H1 (cell line): ENCODE results near the gene TSN. TPM values are rescaled to one million over a fixed set of nuclear protein-coding genes. Genes with fewer than 3 reads are reported as not detected.
A peak's percentile ranks its signal among the peaks of the same experiment; 100 is the strongest.

Source experiments
- CTCF ChIA-PET: fragments of 300-600 bp; sonication (Branson Sonifier 250); formaldehyde crosslinking; loops from one replicate; lab custom pipeline; 2021; ENCODE audit not compliant: partially characterized antibody; lab: Charles Lee
- POLR2A ChIA-PET: fragments of 300-600 bp; sonication (Branson Sonifier 250); formaldehyde crosslinking; loops from one replicate; lab custom pipeline; 2021; ENCODE audit warnings: inconsistent platforms; ENCODE audit not compliant: partially characterized antibody; lab: Charles Lee
- DNase-seq, 2 experiments: peaks; one replicate each; pipeline versions ENCODE4 v3.0.0 to v3.0.0-alpha.2; 2010 to 2022; ENCODE audit warnings: low spot score in 2 of 2, low read depth in 1 of 2, mixed read lengths in 1 of 2
- FAIRE-seq: peaks from 2 replicates; lab custom pipeline; 2011; peaks lifted over from hg19 to GRCh38; lab: Jason Lieb, UNC
- H2AFZ ChIP-seq: 2 replicates; pipeline ENCODE4 v1.8.1; 2012; ENCODE audit warnings: low read length, inconsistent platforms
- H2AK5ac ChIP-seq: 2 replicates; pipeline ENCODE4 v1.6.1; 2013; ENCODE audit warnings: low read depth, low read length
- H2BK120ac ChIP-seq: replicated peaks from 2 replicates; pipeline ENCODE3; 2013; ENCODE audit warnings: low read depth, low read length, inconsistent platforms
- H2BK12ac ChIP-seq: 2 replicates; pipeline ENCODE4 v1.6.1; 2013; ENCODE audit warnings: low read depth, low read length
- H2BK15ac ChIP-seq: 2 replicates; pipeline ENCODE4 v1.6.1; 2013; ENCODE audit warnings: low read length
- H2BK20ac ChIP-seq: 2 replicates; pipeline ENCODE4 v1.6.1; 2013; ENCODE audit warnings: low read length
- H2BK5ac ChIP-seq: 2 replicates; pipeline ENCODE4 v1.6.1; 2013; ENCODE audit warnings: low read depth, low read length
- H3K14ac ChIP-seq: 2 replicates; pipeline ENCODE4 v1.6.1; 2013; ENCODE audit warnings: inconsistent platforms; ENCODE audit not compliant: insufficient read length
- H3K18ac ChIP-seq: 2 replicates; pipeline ENCODE4 v1.6.1; 2013; ENCODE audit warnings: low read length; ENCODE audit errors: extremely low read depth
- H3K23ac ChIP-seq: 2 replicates; pipeline ENCODE4 v1.6.1; 2013; ENCODE audit warnings: inconsistent platforms; ENCODE audit not compliant: insufficient read length
- H3K23me2 ChIP-seq: 2 replicates; pipeline ENCODE4 v1.6.1; 2013; ENCODE audit warnings: low read depth, low read length
- H3K27ac ChIP-seq: 2 replicates; pipeline ENCODE4 v1.6.1; 2011; ENCODE audit warnings: low read depth, low read length, inconsistent platforms
- H3K27me3 ChIP-seq, 4 experiments: replicated peaks in 1 of 4; 1 replicate in 1 of 4; 2 replicates in 3 of 4; pipeline versions ENCODE4 v1.6.1 to v1.8.1; 2011 to 2013; ENCODE audit warnings: low read length in 3 of 4, mild to moderate bottlenecking in 3 of 4, inconsistent platforms in 2 of 4, mixed read lengths in 2 of 4, moderate library complexity in 1 of 4; ENCODE audit not compliant: control insufficient read depth in 3 of 4, insufficient read depth in 3 of 4; ENCODE audit errors: extremely low read depth in 1 of 4
- H3K36me3 ChIP-seq, 4 experiments: 2 replicates each; pipeline versions ENCODE4 v1.6.1 to v1.8.1; 2011 to 2013; ENCODE audit warnings: mild to moderate bottlenecking in 4 of 4, low read length in 3 of 4, moderate library complexity in 2 of 4, control low read depth in 1 of 4, inconsistent platforms in 1 of 4; ENCODE audit not compliant: insufficient read depth in 4 of 4, control insufficient read depth in 2 of 4
- H3K4ac ChIP-seq: replicated peaks from 2 replicates; pipeline ENCODE3; 2013; ENCODE audit warnings: low read length, low read depth, mixed read lengths, inconsistent platforms; ENCODE audit not compliant: insufficient read length
- H3K4me1 ChIP-seq, 4 experiments: replicated peaks in 1 of 4; 1 replicate in 1 of 4; 2 replicates in 3 of 4; pipeline versions ENCODE4 v1.6.1 to v1.8.1; 2011 to 2013; ENCODE audit warnings: low read length in 3 of 4, inconsistent platforms in 2 of 4, mixed read lengths in 1 of 4; ENCODE audit not compliant: insufficient read depth in 4 of 4, control insufficient read depth in 3 of 4
- H3K4me2 ChIP-seq, 2 experiments: 2 replicates each; pipeline versions ENCODE4 v1.6.1 to v1.8.1; 2011 to 2013; ENCODE audit warnings: low read depth in 2 of 2, low read length in 2 of 2, control low read depth in 1 of 2, inconsistent platforms in 1 of 2, mild to moderate bottlenecking in 1 of 2; ENCODE audit not compliant: insufficient read depth in 1 of 2
- H3K4me3 ChIP-seq, 4 experiments: fragments of 200-600, 300-600 bp in 1 of 4; sonication (generic), shearing (Covaris generic), sonication (Bioruptor Twin) in 1 of 4; 2 replicates each; pipeline versions ENCODE4 v1.5.1 to v1.8.1; 2011 to 2016; ENCODE audit warnings: low read length in 4 of 4, low read depth in 3 of 4, control low read depth in 2 of 4, inconsistent platforms in 2 of 4, mild to moderate bottlenecking in 2 of 4, mixed read lengths in 1 of 4, moderate library complexity in 1 of 4; ENCODE audit not compliant: insufficient read depth in 2 of 4; ENCODE audit errors: extremely low read depth in 1 of 4
- H3K56ac ChIP-seq: replicated peaks from 2 replicates; pipeline ENCODE3; 2013; ENCODE audit warnings: low read depth, mild to moderate bottlenecking, mixed read lengths, low read length, inconsistent platforms; ENCODE audit not compliant: insufficient read length
- H3K79me1 ChIP-seq: 2 replicates; pipeline ENCODE4 v1.6.1; 2013; ENCODE audit warnings: low read depth, low read length, control low read depth
- H3K79me2 ChIP-seq, 2 experiments: 2 replicates each; pipeline versions ENCODE4 v1.6.1 to v1.8.1; 2012 to 2013; ENCODE audit warnings: low read length in 2 of 2, mild to moderate bottlenecking in 2 of 2, inconsistent platforms in 1 of 2; ENCODE audit not compliant: insufficient read depth in 2 of 2, control insufficient read depth in 1 of 2
- H3K9ac ChIP-seq, 4 experiments: replicated peaks in 1 of 4; 1 replicate in 1 of 4; 2 replicates in 3 of 4; pipeline versions ENCODE4 v1.6.1 to v1.8.1; 2011 to 2013; ENCODE audit warnings: low read depth in 3 of 4, low read length in 3 of 4, control low read depth in 2 of 4, mild to moderate bottlenecking in 2 of 4, moderate library complexity in 2 of 4, inconsistent platforms in 1 of 4; ENCODE audit errors: extremely low read depth in 1 of 4
- H3K9me3 ChIP-seq, 2 experiments: 2 replicates each; pipeline versions ENCODE4 v1.6.1 to v1.8.1; 2012 to 2013; ENCODE audit warnings: mild to moderate bottlenecking in 2 of 2, moderate library complexity in 2 of 2, control low read depth in 1 of 2, inconsistent platforms in 1 of 2, low read depth in 1 of 2, low read length in 1 of 2, mixed read lengths in 1 of 2; ENCODE audit not compliant: insufficient read depth in 2 of 2
- H4K20me1 ChIP-seq, 2 experiments: replicated peaks in 1 of 2; 2 replicates each; pipeline versions ENCODE3 to v1.8.1; 2011 to 2013; ENCODE audit warnings: inconsistent platforms in 2 of 2, low read length in 2 of 2, mild to moderate bottlenecking in 1 of 2; ENCODE audit not compliant: insufficient read depth in 2 of 2, control insufficient read depth in 1 of 2
- H4K5ac ChIP-seq: 2 replicates; pipeline ENCODE4 v1.6.1; 2013; ENCODE audit warnings: low read length, low read depth, mixed read lengths, inconsistent platforms; ENCODE audit not compliant: insufficient read length
- H4K8ac ChIP-seq: 2 replicates; pipeline ENCODE4 v1.8.0; 2013; ENCODE audit warnings: mild to moderate bottlenecking, moderate library complexity, low read length, inconsistent platforms; ENCODE audit not compliant: insufficient read depth; ENCODE audit errors: extremely low read depth
- H4K91ac ChIP-seq: replicated peaks from 2 replicates; pipeline ENCODE3; 2013; ENCODE audit warnings: low read length, mixed read lengths, inconsistent platforms; ENCODE audit not compliant: insufficient read length
- CBX5 ChIP-seq: fragments of 300-800, 300-1000 bp; sonication (generic); IDR thresholded peaks from 2 replicates; pipeline ENCODE4 v1.7.1; 2016; ENCODE audit warnings: antibody characterized with exemption, low read length, low read depth
- CTBP2 ChIP-seq: IDR thresholded peaks from 2 replicates; pipeline ENCODE4 v1.7.0; 2011; ENCODE audit warnings: borderline replicate concordance, mild to moderate bottlenecking, moderate library complexity, mixed read lengths, low read length; ENCODE audit not compliant: insufficient read depth, insufficient read length
- EP300 ChIP-seq, 2 experiments: IDR thresholded peaks; 1 replicate in 1 of 2; 2 replicates in 1 of 2; pipeline ENCODE4 v1.6.1; 2011 to 2012; ENCODE audit warnings: low read depth in 2 of 2, low read length in 2 of 2, mild to moderate bottlenecking in 2 of 2, borderline replicate concordance in 1 of 2, inconsistent platforms in 1 of 2, moderate library complexity in 1 of 2
- HDAC2 ChIP-seq, 2 experiments: fragments of 300-600 bp in 1 of 2; sonication (generic) in 1 of 2; IDR thresholded peaks; 2 replicates each; pipeline ENCODE4 v1.6.1; 2011 to 2012; ENCODE audit warnings: low read depth in 2 of 2, low read length in 2 of 2, mild to moderate bottlenecking in 2 of 2, moderate library complexity in 2 of 2, borderline replicate concordance in 1 of 2, inconsistent platforms in 1 of 2
- JUND ChIP-seq: IDR thresholded peaks from 2 replicates; pipeline ENCODE4 v1.6.1; 2011; ENCODE audit warnings: mild to moderate bottlenecking, improper control_type of control experiment, low read length
- KDM4A ChIP-seq: IDR thresholded peaks from one replicate; pipeline ENCODE4 v1.7.1; 2012; ENCODE audit warnings: low read depth, mild to moderate bottlenecking, moderate library complexity, low read length, inconsistent platforms; ENCODE audit not compliant: severe bottlenecking
- RFX5 ChIP-seq: IDR thresholded peaks from 2 replicates; pipeline ENCODE4 v1.6.1; 2011; ENCODE audit warnings: low read depth, low read length, improper control_type of control experiment, borderline replicate concordance
- SIX5 ChIP-seq: IDR thresholded peaks from 2 replicates; pipeline ENCODE4 v1.6.1; 2011; ENCODE audit warnings: mild to moderate bottlenecking, low read depth, low read length
- SUZ12 ChIP-seq: fragments of 200-600 bp; sonication (generic); IDR thresholded peaks from 2 replicates; pipeline ENCODE4 v1.6.1; 2012; ENCODE audit warnings: mild to moderate bottlenecking, inconsistent platforms, low read length, moderate library complexity, mixed read lengths
- TBP ChIP-seq: IDR thresholded peaks from 2 replicates; pipeline ENCODE4 v1.6.1; 2011; ENCODE audit warnings: low read depth, low read length, improper control_type of control experiment
- WGBS, 2 experiments: shearing (Covaris generic) in 1 of 2; methylation state at CpG; one replicate each; pipeline versions ENCODE4 v1.1.6 to v1.1.7; 2013 to 2015; ENCODE audit warnings: low lambda C conversion rate in 2 of 2, mixed read lengths in 2 of 2, inconsistent platforms in 1 of 2, low coverage in 1 of 2, missing lambda C conversion rate in 1 of 2; ENCODE audit not compliant: insufficient replicate concordance in 2 of 2, insufficient coverage in 1 of 2, insufficient read length in 1 of 2; ENCODE audit errors: extremely low coverage in 1 of 2, missing lambda C conversion rate in 1 of 2; 5-methylcytosine and 5-hydroxymethylcytosine counted together
- polyA plus RNA-seq, 7 experiments: library from polyadenylated mRNA; depleted of rRNA in 3 of 7; stranded (reverse) in 5 of 7; unstranded in 2 of 7; fragments of >200 nt in 5 of 7; fragments of 200-250 nt in 2 of 7; gene quantifications; 1 replicate in 5 of 7; 2 replicates in 1 of 7; 4 replicates in 1 of 7; pipeline versions ENCODE4 v1.2.1 to v1.2.3, GENCODE V29; 2011 to 2013; ENCODE audit warnings: missing spikeins in 2 of 7, mixed read lengths in 2 of 7
- total RNA-seq: library from RNA; stranded (reverse); fragmentation: NEBNext Ultra II Directional; extraction: Animal tissue kit (Norgen Biotek cat#: 25700); gene quantifications from 2 replicates; pipeline ENCODE4 v1.2.1, GENCODE V29; 2021

Gene TSN
- total and polyA plus RNA-seq, 2 of the 8 experiments (the other 6 are each of a cell fraction or from before 2014, with no cell fraction given), result 44.4 to 96.1 TPM

DNA sequence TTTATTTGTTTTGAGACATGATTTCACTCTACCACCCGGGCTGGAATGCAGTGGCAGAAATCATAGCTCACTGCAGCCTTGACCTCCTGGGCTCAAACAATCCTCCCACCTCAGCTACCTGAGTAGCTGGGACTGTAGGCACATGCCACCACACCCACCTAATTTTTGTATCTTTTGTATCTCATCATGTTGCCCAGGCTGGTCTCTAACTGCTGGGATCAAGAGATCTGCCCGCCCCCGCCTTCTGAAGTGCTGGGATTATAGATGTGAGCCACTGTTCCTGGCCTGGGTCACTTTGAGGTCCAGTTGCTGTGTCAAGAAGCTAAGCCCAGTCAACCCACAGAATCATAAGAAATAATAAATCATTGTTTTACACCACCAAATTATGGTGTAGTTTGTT, 38.4 kb downstream of the TSN start:
- ChIA-PET POLR2A (interaction anchor here (0.7 to 0.9 kb wide), 4 partner anchors 9 to 26 kb away, joined by 3 to 4 read pairs (median 4); no protein-coding TSS in a partner anchor), CTCF (interaction anchor here (2.5 kb wide), 1 partner anchor 11 kb away, joined by 7 read pairs; no protein-coding TSS in a partner anchor)
- H4K5ac ChIP-seq, result no peak overlapping the region

More for the DNA sequence above, 38.4 kb downstream of the TSN start:
- no peak overlapping the region for H2BK20ac ChIP-seq
- no peak overlapping the region for H3K18ac ChIP-seq
- no peak overlapping the region for H3K23ac ChIP-seq
- no peak overlapping the region for H3K4me3 ChIP-seq
- H3K23me2 ChIP-seq, result no peaks in the 10 kb centered on the region
- no peak overlapping the region for H2AK5ac ChIP-seq
- H3K79me1 ChIP-seq, result no peaks in the 10 kb centered on the region
- peaks cover 2 to 14% (median 11%) of the 10 kb centered on the region in 4 experiments for H3K4me1 ChIP-seq
- no peak overlapping the region for H3K4me2 ChIP-seq
- H2AFZ ChIP-seq, result no peak overlapping the region
- H3K27ac ChIP-seq, result no peak overlapping the region
- no peaks in the 10 kb centered on the region for H3K27me3 ChIP-seq
- H3K79me2 ChIP-seq, result no peaks in the 10 kb centered on the region
- no peaks in the 10 kb centered on the region for H3K36me3 ChIP-seq
- H3K56ac ChIP-seq, result no peak overlapping the region
- no peak overlapping the region for H3K4ac ChIP-seq
- no peaks in the 10 kb centered on the region for H4K20me1 ChIP-seq
- no peak overlapping the region for H3K9ac ChIP-seq
- H2BK12ac ChIP-seq, result peak overlapping the region; percentile 45; the same call in 1 of the 2 replicates
- no peak overlapping the region for H4K8ac ChIP-seq
- H2BK5ac ChIP-seq, result 0 out of 2 replicates have a peak overlapping the region, but pooled peaks have one; percentile 41
- DNase-seq, result no peak
- H3K14ac ChIP-seq, result no peak overlapping the region
- FAIRE-seq, result no peak
- no peak for TF ChIP-seq CBX5
- no peak for TF ChIP-seq HDAC2 (IDR thresholded peaks at IDR 0.05; ENCODE audit: borderline replicate concordance in 1 of 2, low read depth in 2 of 2, low read length in 2 of 2)
- no peak for TF ChIP-seq SIX5
- no peak for TF ChIP-seq EP300 (IDR thresholded peaks at IDR 0.05; ENCODE audit: borderline replicate concordance in 1 of 2, low read depth in 2 of 2, low read length in 2 of 2)
- no peak for TF ChIP-seq CTBP2
- no peak for TF ChIP-seq SUZ12
- no peak for TF ChIP-seq RFX5
- no peak for TF ChIP-seq KDM4A
- no peak for TF ChIP-seq JUND
- TF ChIP-seq TBP, result no peak
- 92% methylated on average over 3 of the region's 3 CpGs; no CpG with 5 or more reads in 1 of the 2 experiments for WGBS, 2 experiments
- no peak overlapping the region for H2BK15ac ChIP-seq
- H3K9me3 ChIP-seq, result peaks cover 0 to 2% of the 10 kb centered on the region in 2 experiments; a peak in 1 of 4 replicates
- H4K91ac ChIP-seq, result peak overlapping the region; percentile 22
- no peak overlapping the region for H2BK120ac ChIP-seq
